Measurements from ENCODE around the gene CCL23.

- TF ChIP-seq EZH2 (IDR thresholded peaks at IDR 0.05; ENCODE audit: borderline replicate concordance, insufficient read depth, low read length, poor library complexity, severe bottlenecking) (no peak), POLR2AphosphoS5 (IDR thresholded peaks at IDR 0.05) (no peak), EP300 (conservative IDR thresholded peaks at IDR 0.05; ENCODE audit: poor library complexity, severe bottlenecking) (no peak)
- TF ChIP-seq, protein P1, sequence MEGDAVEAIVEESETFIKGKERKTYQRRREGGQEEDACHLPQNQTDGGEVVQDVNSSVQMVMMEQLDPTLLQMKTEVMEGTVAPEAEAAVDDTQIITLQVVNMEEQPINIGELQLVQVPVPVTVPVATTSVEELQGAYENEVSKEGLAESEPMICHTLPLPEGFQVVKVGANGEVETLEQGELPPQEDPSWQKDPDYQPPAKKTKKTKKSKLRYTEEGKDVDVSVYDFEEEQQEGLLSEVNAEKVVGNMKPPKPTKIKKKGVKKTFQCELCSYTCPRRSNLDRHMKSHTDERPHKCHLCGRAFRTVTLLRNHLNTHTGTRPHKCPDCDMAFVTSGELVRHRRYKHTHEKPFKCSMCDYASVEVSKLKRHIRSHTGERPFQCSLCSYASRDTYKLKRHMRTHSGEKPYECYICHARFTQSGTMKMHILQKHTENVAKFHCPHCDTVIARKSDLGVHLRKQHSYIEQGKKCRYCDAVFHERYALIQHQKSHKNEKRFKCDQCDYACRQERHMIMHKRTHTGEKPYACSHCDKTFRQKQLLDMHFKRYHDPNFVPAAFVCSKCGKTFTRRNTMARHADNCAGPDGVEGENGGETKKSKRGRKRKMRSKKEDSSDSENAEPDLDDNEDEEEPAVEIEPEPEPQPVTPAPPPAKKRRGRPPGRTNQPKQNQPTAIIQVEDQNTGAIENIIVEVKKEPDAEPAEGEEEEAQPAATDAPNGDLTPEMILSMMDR (IDR thresholded peaks at IDR 0.05; ENCODE audit: poor library complexity, severe bottlenecking) = no peak
- TF ChIP-seq, protein P2, sequence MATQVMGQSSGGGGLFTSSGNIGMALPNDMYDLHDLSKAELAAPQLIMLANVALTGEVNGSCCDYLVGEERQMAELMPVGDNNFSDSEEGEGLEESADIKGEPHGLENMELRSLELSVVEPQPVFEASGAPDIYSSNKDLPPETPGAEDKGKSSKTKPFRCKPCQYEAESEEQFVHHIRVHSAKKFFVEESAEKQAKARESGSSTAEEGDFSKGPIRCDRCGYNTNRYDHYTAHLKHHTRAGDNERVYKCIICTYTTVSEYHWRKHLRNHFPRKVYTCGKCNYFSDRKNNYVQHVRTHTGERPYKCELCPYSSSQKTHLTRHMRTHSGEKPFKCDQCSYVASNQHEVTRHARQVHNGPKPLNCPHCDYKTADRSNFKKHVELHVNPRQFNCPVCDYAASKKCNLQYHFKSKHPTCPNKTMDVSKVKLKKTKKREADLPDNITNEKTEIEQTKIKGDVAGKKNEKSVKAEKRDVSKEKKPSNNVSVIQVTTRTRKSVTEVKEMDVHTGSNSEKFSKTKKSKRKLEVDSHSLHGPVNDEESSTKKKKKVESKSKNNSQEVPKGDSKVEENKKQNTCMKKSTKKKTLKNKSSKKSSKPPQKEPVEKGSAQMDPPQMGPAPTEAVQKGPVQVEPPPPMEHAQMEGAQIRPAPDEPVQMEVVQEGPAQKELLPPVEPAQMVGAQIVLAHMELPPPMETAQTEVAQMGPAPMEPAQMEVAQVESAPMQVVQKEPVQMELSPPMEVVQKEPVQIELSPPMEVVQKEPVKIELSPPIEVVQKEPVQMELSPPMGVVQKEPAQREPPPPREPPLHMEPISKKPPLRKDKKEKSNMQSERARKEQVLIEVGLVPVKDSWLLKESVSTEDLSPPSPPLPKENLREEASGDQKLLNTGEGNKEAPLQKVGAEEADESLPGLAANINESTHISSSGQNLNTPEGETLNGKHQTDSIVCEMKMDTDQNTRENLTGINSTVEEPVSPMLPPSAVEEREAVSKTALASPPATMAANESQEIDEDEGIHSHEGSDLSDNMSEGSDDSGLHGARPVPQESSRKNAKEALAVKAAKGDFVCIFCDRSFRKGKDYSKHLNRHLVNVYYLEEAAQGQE (IDR thresholded peaks at IDR 0.05; ENCODE audit: borderline replicate concordance) = no peak
Observed at GRCh38 chr17:36004594-36005108, 13.1 kb downstream of the CCL23 start.

All from neural cell (in vitro differentiated cells).